ENCODE data around the gene RPL27A.
A peak's percentile ranks its signal among the peaks of the same experiment; 100 is the strongest.
"Not testable (repeated sequence)": the region's sequence is repeated elsewhere in the genome, so short reads cannot be mapped to it uniquely, and the experiment has no call there.

The RPL27A gene

GRCh38 chr11:8682303-8683114 is at the start of gene RPL27A, which contains the start of gene TRIM66:
Gene RPL27A, plus strand, starts transcription at chr11:8682792. Its CDS starts 22 bp downstream, at chr11:8682814.
Gene TRIM66, minus strand, starts transcription at chr11:8682665. Its CDS starts 10,391 bp downstream, at chr11:8672274.
- DNase-seq: peak; percentile 83 to 99 (median 95)

- DNase-seq: no peak
Measured at GRCh38 chr11:8634498-8634897, 48.1 kb upstream of the RPL27A start.

GRCh38 chr11:8636127-8636526 is 46.5 kb upstream of the RPL27A start:
- DNase-seq: no peak

GRCh38 chr11:8638300-8638699 is 44.3 kb upstream of the RPL27A start:
- peak in 1 of 51 donors; percentile 17 for DNase-seq

- no peak for DNase-seq
Measured at GRCh38 chr11:8639655-8640054, 42.9 kb upstream of the RPL27A start.

- no peak for DNase-seq
Measured at GRCh38 chr11:8640267-8640906, 42.2 kb upstream of the RPL27A start.

GRCh38 chr11:8641332-8641731 is 41.3 kb upstream of the RPL27A start:
- no peak for DNase-seq

- no peak for DNase-seq
Measured at GRCh38 chr11:8642196-8642841, 40.3 kb upstream of the RPL27A start.

- no peak for DNase-seq
Measured at GRCh38 chr11:8646873-8647272, 35.7 kb upstream of the RPL27A start.

GRCh38 chr11:8649361-8649760 is 33.2 kb upstream of the RPL27A start:
- DNase-seq: no peak

- DNase-seq: no peak
Measured at GRCh38 chr11:8650401-8650990, 32.1 kb upstream of the RPL27A start.

GRCh38 chr11:8652140-8652539 is 30.5 kb upstream of the RPL27A start:
- no peak for DNase-seq

GRCh38 chr11:8654503-8654902 is 28.1 kb upstream of the RPL27A start:
- DNase-seq: no peak

GRCh38 chr11:8656291-8656690 is 26.3 kb upstream of the RPL27A start:
- DNase-seq: no peak

GRCh38 chr11:8658321-8659057 is 24.1 kb upstream of the RPL27A start:
- DNase-seq: peak in 19 of 51 donors; percentile 4 to 63 (median 23)

GRCh38 chr11:8661001-8661795 is 21.4 kb upstream of the RPL27A start:
- no peak for DNase-seq

- DNase-seq: no peak
Measured at GRCh38 chr11:8665222-8665621, 17.4 kb upstream of the RPL27A start.

GRCh38 chr11:8670081-8670480 is 12.5 kb upstream of the RPL27A start:
- DNase-seq: not testable (repeated sequence)

GRCh38 chr11:8671193-8671612 is 11.4 kb upstream of the RPL27A start:
- peak in 36 of 51 donors; percentile 4 to 77 (median 46) for DNase-seq

GRCh38 chr11:8671651-8672062 is 10.9 kb upstream of the RPL27A start:
- peak in 14 of 51 donors; percentile 4 to 54 (median 21) for DNase-seq
